Esophagus squamous epithelium (tissue), 5 donors: Measurements from ENCODE around the gene FEZF1. TPM values are rescaled to one million over a fixed set of nuclear protein-coding genes. Genes with fewer than 3 reads are reported as not detected.

Source experiments
- DNase-seq: peaks from one replicate; lab custom pipeline; 2025; lab: John Stamatoyannopoulos, UW
- H3K27ac ChIP-seq, 4 donors: fragments of 200-600 bp; sonication (generic); one replicate each; pipeline ENCODE4 v1.5.1; 2016 to 2019; ENCODE audit warnings: mild to moderate bottlenecking in 1 of 4
- H3K27me3 ChIP-seq, 4 donors: fragments of 200-600 bp; sonication (generic); 1 replicate in 3 of 4; 2 replicates in 1 of 4; pipeline versions ENCODE4 v1.5.1 to v1.6.0; 2017 to 2021; ENCODE audit warnings: antibody characterized with exemption in 1 of 4
- H3K36me3 ChIP-seq, 3 donors: fragments of 200-600 bp; sonication (generic); one replicate each; pipeline ENCODE4 v1.5.1; 2016 to 2019
- H3K4me1 ChIP-seq, 3 donors: fragments of 200-600 bp; sonication (generic); one replicate each; pipeline ENCODE4 v1.5.1; 2017 to 2019
- H3K4me3 ChIP-seq, 4 donors: fragments of 200-600 bp; sonication (generic); 1 replicate in 3 of 4; 2 replicates in 1 of 4; pipeline ENCODE4 v1.5.1; 2016 to 2019; ENCODE audit warnings: mild to moderate bottlenecking in 2 of 4, moderate library complexity in 1 of 4
- H3K9me3 ChIP-seq, 3 donors: fragments of 200-600 bp; sonication (generic); one replicate each; pipeline ENCODE4 v1.5.1; 2016 to 2019
- CTCF ChIP-seq, 6 experiments: fragments of 450-650 bp in 4 of 6; fragments of 200-600 bp in 2 of 6; sonication (generic) in 2 of 6; IDR thresholded peaks; one replicate each; pipeline ENCODE4 v1.5.1; 2016 to 2019; ENCODE audit warnings: antibody characterized with exemption in 6 of 6, mild to moderate bottlenecking in 4 of 6, moderate library complexity in 4 of 6
- POLR2A ChIP-seq, 4 donors: fragments of 450-650 bp; IDR thresholded peaks; one replicate each; pipeline ENCODE4 v1.6.1; 2017; ENCODE audit warnings: antibody characterized with exemption in 4 of 4, mild to moderate bottlenecking in 4 of 4, moderate library complexity in 3 of 4
- WGBS, 2 donors: methylation state at CpG; one replicate each; pipeline ENCODE4 v1.1.5; 2018; 5-methylcytosine and 5-hydroxymethylcytosine counted together
- intact Hi-C: fragments of 100-400 bp; cut with DNase I; formaldehyde crosslinking; loops from one replicate; pipeline ENCODE4 v1.15.0; 2022
- total RNA-seq, 4 donors: library from RNA; depleted of rRNA; stranded (reverse); fragments of >200 nt; gene quantifications; one replicate each; pipeline ENCODE4 v1.1.0, GENCODE V29; 2016
- donor health status: DM: yes; HTN: yes; CAD: no.

FEZF1 gene
- not detected for total RNA-seq

- intact Hi-C loops: no loop called here
- no peak for TF ChIP-seq CTCF (IDR thresholded peaks at IDR 0.05)
- no peak for TF ChIP-seq POLR2A (IDR thresholded peaks at IDR 0.05)
- no peak for DNase-seq
- H3K9me3 ChIP-seq: no peaks in the 10 kb centered on the region
- H3K36me3 ChIP-seq: no peaks in the 10 kb centered on the region
- 6 to 14% methylated on average over 22 to 29 of the region's 35 CpGs for WGBS, 2 donors
- peak within 1 kb of the TSS in 3 of 4 donors; percentile 20 to 58 (median 37) for H3K4me3 ChIP-seq
- H3K27me3 ChIP-seq: peaks cover 34 to 100% (median 82%) of the 10 kb centered on the region in 4 donors
- no peak within 1 kb of the TSS for H3K27ac ChIP-seq
- peaks cover 16 to 56% (median 40%) of the 10 kb centered on the region in 3 donors for H3K4me1 ChIP-seq
Observed at GRCh38 chr7:122304319-122304975, at the start of gene FEZF1. Gene FEZF1, minus strand, starts transcription at chr7:122304750. Its CDS starts 313 bp downstream, at chr7:122304437.

- Histone ChIP-seq H3K4me3 (no peak overlapping the region), H3K4me1 (no peaks in the 10 kb centered on the region), H3K9me3 (no peaks in the 10 kb centered on the region), H3K27me3 (no peaks in the 10 kb centered on the region), H3K36me3 (no peaks in the 10 kb centered on the region), H3K27ac (no peak overlapping the region)
- no peak for DNase-seq
- 41 to 59% methylated on average over 3 of the region's 3 CpGs for whole genome bisulfite sequencing, 2 donors
- intact Hi-C loops: no loop called here
- no peak for TF ChIP-seq POLR2A (IDR thresholded peaks at IDR 0.05)
- no peak for TF ChIP-seq CTCF (IDR thresholded peaks at IDR 0.05)
Observed at GRCh38 chr7:122352454-122352853, 47.9 kb upstream of the FEZF1 start.

GRCh38 chr7:122350701-122351100 lies 46.2 kb upstream of the FEZF1 start:
- H3K27me3 ChIP-seq: no peaks in the 10 kb centered on the region
- TF ChIP-seq CTCF (IDR thresholded peaks at IDR 0.05) (no peak), POLR2A (IDR thresholded peaks at IDR 0.05) (no peak)
- no peak for DNase-seq
- H3K4me1 ChIP-seq: no peaks in the 10 kb centered on the region
- intact Hi-C loops: no loop called here
- no peak overlapping the region for H3K27ac ChIP-seq
- WGBS, 2 donors: 86 to 89% methylated on average over 3 of the region's 3 CpGs
- no peak overlapping the region for H3K4me3 ChIP-seq
- no peaks in the 10 kb centered on the region for H3K9me3 ChIP-seq
- H3K36me3 ChIP-seq: no peaks in the 10 kb centered on the region

- WGBS, 2 donors: 81 to 88% methylated on average over 1 of the region's 1 CpG
- TF ChIP-seq POLR2A (IDR thresholded peaks at IDR 0.05): no peak
- TF ChIP-seq CTCF (IDR thresholded peaks at IDR 0.05): no peak
Observed at GRCh38 chr7:122344303-122344620, 39.7 kb upstream of the FEZF1 start.

GRCh38 chr7:122343601-122344302 lies 39.2 kb upstream of the FEZF1 start:
- Histone ChIP-seq H3K27ac (no peak overlapping the region), H3K36me3 (no peaks in the 10 kb centered on the region), H3K4me3 (no peak overlapping the region), H3K27me3 (no peaks in the 10 kb centered on the region), H3K9me3 (no peaks in the 10 kb centered on the region), H3K4me1 (no peaks in the 10 kb centered on the region)
- WGBS, 2 donors: 72 to 85% methylated on average over 7 of the region's 7 CpGs
- no peak for TF ChIP-seq POLR2A (IDR thresholded peaks at IDR 0.05)
- TF ChIP-seq CTCF (IDR thresholded peaks at IDR 0.05): no peak
- no peak for DNase-seq
- intact Hi-C loops: no loop called here

More at GRCh38 chr7:122344303-122344620, 39.7 kb upstream of the FEZF1 start:
- H3K9me3 ChIP-seq: no peaks in the 10 kb centered on the region
- intact Hi-C loops: no loop called here
- H3K4me3 ChIP-seq: no peak overlapping the region
- H3K36me3 ChIP-seq: no peaks in the 10 kb centered on the region
- no peak for DNase-seq
- H3K4me1 ChIP-seq: no peaks in the 10 kb centered on the region
- no peak overlapping the region for H3K27ac ChIP-seq
- H3K27me3 ChIP-seq: no peaks in the 10 kb centered on the region
